Memory B cell (primary cell): ENCODE data around the gene CASKIN1.
A peak's percentile ranks its signal among the peaks of the same experiment; 100 is the strongest.
"Not testable (repeated sequence)": the region's sequence is repeated elsewhere in the genome, so short reads cannot be mapped to it uniquely, and the experiment has no call there.

Source experiments
- ATAC-seq: fragments of 150-1000 bp; cut with Tn5 transposase; 2 replicates; pipeline ENCODE4 v1.10.0; 2021; ENCODE audit warnings: low read depth, mild to moderate bottlenecking, moderate library complexity
- DNase-seq, 2 donors: peaks; one replicate each; pipeline ENCODE4 v3.0.0; 2022; ENCODE audit warnings: low spot score in 2 of 2
- H3K27ac Mint-ChIP-seq: one replicate; pipeline ENCODE4 v1.8.0; 2022; ENCODE audit warnings: mild to moderate bottlenecking, moderate library complexity, mixed read lengths
- H3K27me3 Mint-ChIP-seq: one replicate; pipeline ENCODE4 v1.8.0; 2022; ENCODE audit warnings: mixed read lengths
- H3K36me3 Mint-ChIP-seq: one replicate; pipeline ENCODE4 v1.8.0; 2022; ENCODE audit warnings: mild to moderate bottlenecking, mixed read lengths
- H3K4me1 Mint-ChIP-seq: one replicate; pipeline ENCODE4 v1.8.0; 2022; ENCODE audit warnings: mixed read lengths
- H3K4me3 Mint-ChIP-seq: one replicate; pipeline ENCODE4 v1.8.0; 2022; ENCODE audit warnings: mild to moderate bottlenecking, moderate library complexity, mixed read lengths
- H3K9me3 Mint-ChIP-seq: one replicate; pipeline ENCODE4 v1.8.0; 2022; ENCODE audit warnings: mixed read lengths

Gene CASKIN1

DNA sequence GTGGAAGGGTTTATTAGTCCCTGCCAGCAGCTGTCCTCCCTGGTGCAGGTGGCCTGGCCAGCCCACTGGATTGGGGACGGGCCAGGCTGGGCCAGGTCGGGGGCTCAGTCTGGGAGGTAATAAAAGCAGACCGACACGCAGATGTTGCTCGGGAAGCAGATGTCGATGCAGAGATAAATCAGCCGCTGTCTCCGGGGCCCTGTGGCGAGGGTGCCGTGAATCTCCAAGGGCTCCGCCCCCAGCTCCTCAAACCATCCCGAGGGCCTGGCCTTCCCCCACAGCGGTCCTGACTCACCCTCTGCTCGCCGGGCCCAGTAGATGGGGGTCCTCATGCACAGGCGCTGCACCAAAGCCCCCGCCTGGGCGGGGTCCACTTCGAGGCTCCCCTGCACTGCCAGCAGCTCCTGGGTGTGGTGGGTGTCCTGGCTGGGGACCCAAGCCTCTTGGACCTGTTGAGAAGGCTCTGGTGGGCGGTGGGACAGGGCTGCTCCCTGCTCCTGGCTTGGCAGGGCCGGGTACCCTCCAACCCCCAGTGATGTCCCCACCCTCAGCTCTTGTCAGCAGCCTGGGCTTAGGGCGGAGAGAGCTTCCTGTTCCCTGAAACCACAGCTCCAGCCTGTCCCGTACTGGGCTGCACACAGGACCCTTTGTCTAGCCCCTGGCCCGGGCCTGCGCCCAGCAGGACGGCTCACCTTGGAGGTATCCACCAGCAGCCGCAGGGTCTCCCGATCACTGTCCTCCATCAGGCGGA, 13.0 kb upstream of the CASKIN1 start:
- no peak for ATAC-seq
- Mint-ChIP-seq H3K9me3 (no peaks in the 10 kb centered on the region), H3K36me3 (peaks cover 13% of the 10 kb centered on the region), H3K4me1 (peaks cover 19% of the 10 kb centered on the region), H3K27me3 (no peaks in the 10 kb centered on the region), H3K27ac (no peak overlapping the region), H3K4me3 (no peak overlapping the region)
- DNase-seq = no peak

DNA sequence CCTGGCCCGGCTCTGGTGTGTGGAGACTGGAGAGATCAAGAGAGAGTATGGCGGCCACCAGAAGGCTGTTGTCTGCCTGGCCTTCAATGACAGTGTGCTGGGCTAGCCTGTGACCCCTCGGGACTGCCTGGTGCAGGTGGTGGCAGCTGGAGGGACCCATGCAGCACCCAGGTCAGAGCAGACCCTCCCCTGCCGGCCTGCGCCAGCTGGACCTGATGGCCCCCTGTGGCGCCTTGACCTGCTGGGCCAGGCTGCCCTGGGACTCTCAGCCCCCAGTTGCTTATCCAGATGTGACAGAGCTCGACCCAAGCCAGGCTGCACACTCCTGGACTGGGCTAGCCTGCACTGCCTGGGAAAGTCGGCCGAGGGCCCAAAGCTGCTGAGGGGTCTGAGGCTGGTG, 12.4 kb upstream of the CASKIN1 start:
- DNase-seq = no peak
- peaks cover 13% of the 10 kb centered on the region for H3K36me3 Mint-ChIP-seq
- H3K27me3 Mint-ChIP-seq = no peaks in the 10 kb centered on the region
- H3K27ac Mint-ChIP-seq = no peak overlapping the region
- no peak overlapping the region for H3K4me3 Mint-ChIP-seq
- H3K4me1 Mint-ChIP-seq = peaks cover 21% of the 10 kb centered on the region
- ATAC-seq = no peak
- H3K9me3 Mint-ChIP-seq = no peaks in the 10 kb centered on the region

GRCh38 chr16:2208308-2208707, 11.9 kb upstream of the CASKIN1 start:
- H3K4me1 Mint-ChIP-seq = peaks cover 23% of the 10 kb centered on the region
- no peak for ATAC-seq

DNA sequence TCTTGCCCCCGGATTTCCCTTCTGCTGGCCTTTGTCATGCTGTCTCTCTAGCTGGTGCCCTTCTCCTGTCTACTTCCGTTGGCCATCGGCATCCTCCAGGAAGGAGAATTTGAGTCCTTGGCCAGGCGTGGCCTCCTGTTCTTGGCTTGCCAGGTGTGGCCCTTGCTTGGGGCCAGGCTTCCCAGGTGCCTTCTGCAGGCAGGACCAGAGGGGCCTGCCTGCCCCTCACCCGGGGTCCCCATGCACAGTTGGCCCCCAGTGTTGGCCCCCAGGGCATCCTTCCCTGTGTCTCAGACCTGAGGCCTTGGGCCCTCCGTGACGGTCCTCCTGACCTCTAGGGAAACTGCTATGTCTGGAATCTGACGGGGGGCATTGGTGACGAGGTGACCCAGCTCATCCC, 11.5 kb upstream of the CASKIN1 start:
- H3K27me3 Mint-ChIP-seq = no peaks in the 10 kb centered on the region
- H3K4me3 Mint-ChIP-seq = peak overlapping the region; percentile 46
- peaks cover 11% of the 10 kb centered on the region for H3K36me3 Mint-ChIP-seq
- peaks cover 23% of the 10 kb centered on the region for H3K4me1 Mint-ChIP-seq
- DNase-seq (no peak), ATAC-seq (no peak)
- H3K9me3 Mint-ChIP-seq = no peaks in the 10 kb centered on the region
- H3K27ac Mint-ChIP-seq = peak overlapping the region; percentile 13

More at GRCh38 chr16:2208308-2208707, 11.9 kb upstream of the CASKIN1 start:
- peaks cover 12% of the 10 kb centered on the region for H3K36me3 Mint-ChIP-seq
- H3K9me3 Mint-ChIP-seq = no peaks in the 10 kb centered on the region
- no peaks in the 10 kb centered on the region for H3K27me3 Mint-ChIP-seq
- no peak overlapping the region for H3K4me3 Mint-ChIP-seq
- H3K27ac Mint-ChIP-seq = no peak overlapping the region
- DNase-seq = no peak

- Mint-ChIP-seq H3K4me1 (peaks cover 23% of the 10 kb centered on the region), H3K27ac (no peak overlapping the region)
Observed at GRCh38 chr16:2206780-2207433, 10.5 kb upstream of the CASKIN1 start.

DNA sequence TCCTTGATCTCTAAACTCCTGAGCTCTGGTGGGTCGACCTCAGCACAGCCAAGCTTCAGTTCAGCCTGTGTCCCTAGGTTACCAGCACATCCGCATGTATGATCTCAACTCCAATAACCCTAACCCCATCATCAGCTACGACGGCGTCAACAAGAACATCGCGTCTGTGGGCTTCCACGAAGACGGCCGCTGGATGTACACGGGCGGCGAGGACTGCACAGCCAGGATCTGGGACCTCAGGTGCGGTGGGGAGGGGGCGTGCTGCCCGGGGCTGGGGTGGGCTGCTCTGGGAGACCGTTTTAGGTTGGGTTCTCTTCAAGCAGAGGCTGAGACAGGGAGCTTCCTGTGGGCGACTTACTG, 10.0 kb upstream of the CASKIN1 start:
- Mint-ChIP-seq H3K4me3 (peak overlapping the region; percentile 91), H3K4me1 (peaks cover 21% of the 10 kb centered on the region), H3K27me3 (no peaks in the 10 kb centered on the region), H3K27ac (peak overlapping the region; percentile 91), H3K9me3 (no peaks in the 10 kb centered on the region), H3K36me3 (peaks cover 11% of the 10 kb centered on the region)
- ATAC-seq (no peak), DNase-seq (no peak)

More at GRCh38 chr16:2206780-2207433, 10.5 kb upstream of the CASKIN1 start:
- DNase-seq = no peak
- no peak for ATAC-seq
- H3K9me3 Mint-ChIP-seq = no peaks in the 10 kb centered on the region
- H3K4me3 Mint-ChIP-seq = no peak overlapping the region
- peaks cover 11% of the 10 kb centered on the region for H3K36me3 Mint-ChIP-seq
- H3K27me3 Mint-ChIP-seq = no peaks in the 10 kb centered on the region

DNA sequence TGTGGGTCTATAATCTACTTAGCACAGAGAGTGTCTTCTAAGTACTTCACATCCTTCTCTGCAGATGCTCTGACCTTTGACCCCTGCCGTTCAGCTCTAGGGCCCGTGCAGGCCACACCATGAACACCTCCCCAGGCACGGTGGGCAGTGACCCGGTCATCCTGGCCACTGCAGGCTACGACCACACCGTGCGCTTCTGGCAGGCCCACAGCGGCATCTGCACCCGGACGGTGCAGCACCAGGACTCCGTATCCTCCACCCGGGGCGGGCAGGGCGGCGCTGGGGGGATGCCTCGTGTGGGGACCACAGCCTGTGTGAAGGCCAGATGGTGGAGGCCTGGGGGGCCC, 9.5 kb upstream of the CASKIN1 start:
- H3K4me3 Mint-ChIP-seq = peak overlapping the region; percentile 91
- H3K36me3 Mint-ChIP-seq = peaks cover 11% of the 10 kb centered on the region
- peaks cover 21% of the 10 kb centered on the region for H3K4me1 Mint-ChIP-seq
- no peaks in the 10 kb centered on the region for H3K27me3 Mint-ChIP-seq
- no peaks in the 10 kb centered on the region for H3K9me3 Mint-ChIP-seq
- DNase-seq = no peak
- H3K27ac Mint-ChIP-seq = peak overlapping the region; percentile 91
- ATAC-seq = no peak

- Mint-ChIP-seq H3K27ac (peak within 1 kb of the TSS; percentile 91), H3K4me3 (peak within 1 kb of the TSS; percentile 91), H3K4me1 (peaks cover 21% of the 10 kb centered on the region), H3K9me3 (no peaks in the 10 kb centered on the region), H3K27me3 (no peaks in the 10 kb centered on the region), H3K36me3 (peaks cover 11% of the 10 kb centered on the region)
- peak; percentile 95 to 96 for DNase-seq
- ATAC-seq = peak; percentile 81
Observed at GRCh38 chr16:2205104-2205966, 8.9 kb upstream of the CASKIN1 start, which contains the start of gene MLST8. MLST8 (plus strand) TSS chr16:2205454; CDS start chr16:2206086, 632 bp downstream.

DNA sequence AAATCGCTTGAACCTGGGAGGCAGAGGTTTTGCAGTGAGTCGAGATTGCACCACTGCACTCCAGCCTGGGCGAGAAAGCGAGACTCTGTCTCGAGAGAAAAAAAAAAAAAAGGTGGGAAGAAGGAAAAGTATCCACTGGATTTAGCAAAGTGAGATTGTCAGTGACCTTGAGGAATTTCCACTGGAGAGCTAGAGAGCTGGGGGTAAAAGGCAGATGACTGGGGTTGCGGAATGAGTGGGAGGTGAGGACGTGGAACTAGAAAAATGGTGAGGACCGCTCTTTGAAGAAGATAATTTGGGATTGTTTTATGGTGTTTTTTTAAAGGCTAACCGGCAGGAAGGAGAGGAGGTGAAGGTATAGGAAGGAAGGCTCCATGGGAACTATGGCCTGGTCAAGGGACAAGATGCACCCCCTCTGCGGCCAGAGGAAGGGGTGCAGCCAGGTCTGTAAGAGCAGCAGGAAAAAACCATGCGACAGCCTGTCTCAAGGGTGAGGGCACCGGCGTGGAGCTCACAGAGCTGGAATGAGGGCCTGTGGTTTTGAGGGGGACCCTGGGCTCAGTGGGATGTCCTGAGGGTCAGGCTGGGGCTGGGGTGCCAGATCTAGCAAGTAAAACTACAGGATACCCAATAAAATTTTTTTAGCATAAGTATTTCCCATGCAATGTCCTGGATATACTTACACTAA, 8.2 kb upstream of the CASKIN1 start:
- no peaks in the 10 kb centered on the region for H3K9me3 Mint-ChIP-seq
- peaks cover 11% of the 10 kb centered on the region for H3K36me3 Mint-ChIP-seq
- no peaks in the 10 kb centered on the region for H3K27me3 Mint-ChIP-seq
- peak overlapping the region; percentile 91 for H3K27ac Mint-ChIP-seq
- H3K4me1 Mint-ChIP-seq = peaks cover 21% of the 10 kb centered on the region
- DNase-seq (no peak), ATAC-seq (no peak)
- peak overlapping the region; percentile 91 for H3K4me3 Mint-ChIP-seq

- not testable (repeated sequence) for ATAC-seq, DNase-seq, H3K36me3 Mint-ChIP-seq, H3K9me3 Mint-ChIP-seq, H3K27me3 Mint-ChIP-seq
- Mint-ChIP-seq H3K27ac (peak overlapping the region; percentile 43), H3K4me1 (peaks cover 21% of the 10 kb centered on the region), H3K4me3 (peak overlapping the region; percentile 52)
Observed at GRCh38 chr16:2203119-2203688, 6.8 kb upstream of the CASKIN1 start.

- H3K9me3 Mint-ChIP-seq = no peaks in the 10 kb centered on the region
- ATAC-seq (no peak), DNase-seq (no peak)
- H3K36me3 Mint-ChIP-seq = no peaks in the 10 kb centered on the region
- H3K27me3 Mint-ChIP-seq = peaks cover 5% of the 10 kb centered on the region
- no peak overlapping the region for H3K4me3 Mint-ChIP-seq
- peaks cover 13% of the 10 kb centered on the region for H3K4me1 Mint-ChIP-seq
- H3K27ac Mint-ChIP-seq = no peak overlapping the region
Observed at GRCh38 chr16:2200313-2200712, 3.9 kb upstream of the CASKIN1 start.

DNA sequence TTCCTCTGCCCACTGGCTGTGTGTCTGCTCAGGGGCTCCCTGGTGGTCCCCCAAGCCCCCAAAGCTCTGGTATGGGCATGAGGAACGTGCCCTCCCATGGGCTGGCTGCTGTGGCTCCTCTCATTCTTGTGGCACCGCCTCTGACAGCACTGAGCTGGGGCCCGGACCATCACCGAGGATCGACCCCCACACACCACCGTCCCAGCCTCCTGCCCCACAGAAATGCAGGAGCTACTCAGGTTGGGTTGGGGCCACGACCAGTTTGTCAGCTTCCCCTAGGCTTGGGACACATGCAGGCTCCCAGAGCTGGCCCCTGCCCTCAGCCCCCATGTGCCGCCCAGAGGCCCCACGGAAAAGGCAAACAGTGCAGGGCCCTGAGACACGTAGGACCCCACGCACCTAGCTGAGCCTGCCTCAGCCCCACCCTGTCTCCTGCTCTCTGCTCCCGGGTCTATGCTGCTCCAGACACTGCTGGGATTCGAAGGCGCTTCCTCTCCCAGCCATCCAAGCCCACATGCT, 3.3 kb upstream of the CASKIN1 start:
- Mint-ChIP-seq H3K9me3 (no peaks in the 10 kb centered on the region), H3K27me3 (peaks cover 9% of the 10 kb centered on the region), H3K4me1 (peaks cover 16% of the 10 kb centered on the region), H3K27ac (no peak overlapping the region), H3K4me3 (no peak overlapping the region), H3K36me3 (no peaks in the 10 kb centered on the region)
- ATAC-seq (no peak), DNase-seq (no peak)

- Mint-ChIP-seq H3K9me3 (no peaks in the 10 kb centered on the region), H3K4me3 (no peak overlapping the region), H3K4me1 (peaks cover 12% of the 10 kb centered on the region), H3K27ac (no peak overlapping the region), H3K36me3 (no peaks in the 10 kb centered on the region), H3K27me3 (peaks cover 10% of the 10 kb centered on the region)
- DNase-seq (no peak), ATAC-seq (no peak)
Observed at GRCh38 chr16:2199095-2199494, 2.7 kb upstream of the CASKIN1 start.
